Stimulated activated CD8-positive, alpha-beta memory T cell treated with anti-CD3 and anti-CD28 coated beads, Interleukin-12 subunit alpha, Interleukin-12 subunit beta, amount 100 ng/mL, for 1 hour (primary cell): Measurements from ENCODE around the gene STT3B.
"Not testable (repeated sequence)": the region's sequence is repeated elsewhere in the genome, so short reads cannot be mapped to it uniquely, and the experiment has no call there.

Experiments used
- DNase-seq: peaks from one replicate; pipeline ENCODE4 v3.0.0-alpha.2; 2020; ENCODE audit warnings: low read depth

STT3B gene

GRCh38 chr3:31532587-31533168 lies at the start of gene STT3B:
TSS of gene STT3B (plus strand) at chr3:31532925. CDS start at chr3:31532999, 74 bp downstream.
- peak; percentile 63 for DNase-seq

GRCh38 chr3:31483776-31484175 lies 48.9 kb upstream of the STT3B start:
- DNase-seq = no peak

- no peak for DNase-seq
Observed at GRCh38 chr3:31485196-31485595, 47.5 kb upstream of the STT3B start.

GRCh38 chr3:31486865-31487533 lies 45.7 kb upstream of the STT3B start:
- no peak for DNase-seq

GRCh38 chr3:31488475-31489017 lies 44.2 kb upstream of the STT3B start:
- no peak for DNase-seq

- no peak for DNase-seq
Observed at GRCh38 chr3:31490502-31490901, 42.2 kb upstream of the STT3B start.

GRCh38 chr3:31491660-31492059 lies 41.1 kb upstream of the STT3B start:
- no peak for DNase-seq

GRCh38 chr3:31493149-31493548 lies 39.6 kb upstream of the STT3B start:
- no peak for DNase-seq

- no peak for DNase-seq
Observed at GRCh38 chr3:31495971-31496665, 36.6 kb upstream of the STT3B start.

GRCh38 chr3:31498791-31499190 lies 33.9 kb upstream of the STT3B start:
- DNase-seq = no peak

GRCh38 chr3:31499281-31499680 lies 33.4 kb upstream of the STT3B start:
- no peak for DNase-seq

- no peak for DNase-seq
Observed at GRCh38 chr3:31502803-31503221, 29.9 kb upstream of the STT3B start.

GRCh38 chr3:31503456-31503855 lies 29.3 kb upstream of the STT3B start:
- no peak for DNase-seq

- DNase-seq = no peak
Observed at GRCh38 chr3:31504230-31504629, 28.5 kb upstream of the STT3B start.

- DNase-seq = no peak
Observed at GRCh38 chr3:31505371-31506048, 27.2 kb upstream of the STT3B start.

- not testable (repeated sequence) for DNase-seq
Observed at GRCh38 chr3:31506515-31506914, 26.2 kb upstream of the STT3B start.

- DNase-seq = no peak
Observed at GRCh38 chr3:31508452-31509146, 24.1 kb upstream of the STT3B start.

GRCh38 chr3:31509147-31509728 lies 23.5 kb upstream of the STT3B start:
- no peak for DNase-seq

GRCh38 chr3:31514570-31514969 lies 18.2 kb upstream of the STT3B start:
- no peak for DNase-seq

- DNase-seq = no peak
Observed at GRCh38 chr3:31515486-31516284, 17.0 kb upstream of the STT3B start.

GRCh38 chr3:31516757-31517156 lies 16.0 kb upstream of the STT3B start:
- no peak for DNase-seq
